22Rv1 (cell line): ENCODE results near the gene HUS1.
"Not testable (repeated sequence)": the region's sequence is repeated elsewhere in the genome, so short reads cannot be mapped to it uniquely, and the experiment has no call there.

Experiments
- H3K27ac ChIP-seq: fragments of 450-650 bp; 2 replicates; pipeline ENCODE4 v1.5.1; 2017
- CTCF ChIP-seq: fragments of 450-650 bp; IDR thresholded peaks from 2 replicates; pipeline ENCODE4 v1.5.1; 2017; ENCODE audit warnings: mild to moderate bottlenecking
- ZFX ChIP-seq: fragments of 450-650 bp; IDR thresholded peaks from 2 replicates; pipeline ENCODE4 v1.6.1; 2017; ENCODE audit warnings: antibody characterized with exemption, borderline replicate concordance

The HUS1 gene

GRCh38 chr7:47991270-47991669 lies 11.9 kb upstream of the HUS1 start:
- H3K27ac ChIP-seq = no peak overlapping the region
- TF ChIP-seq CTCF (no peak), ZFX (no peak)

- no peak overlapping the region for H3K27ac ChIP-seq
- no peak for TF ChIP-seq ZFX
- TF ChIP-seq CTCF = no peak
These were observed 11.2 kb upstream of the HUS1 start for GRCh38 chr7:47990592-47990991.

- H3K27ac ChIP-seq = peak overlapping the region; percentile 27; the same call in 1 of the 2 replicates
These were observed 10.4 kb upstream of the HUS1 start for GRCh38 chr7:47989607-47990400.

- no peak overlapping the region for H3K27ac ChIP-seq
These were observed 9.3 kb upstream of the HUS1 start for GRCh38 chr7:47988496-47989386.

GRCh38 chr7:47982610-47983009 lies 3.2 kb upstream of the HUS1 start:
- TF ChIP-seq ZFX = no peak
- TF ChIP-seq CTCF = no peak
- no peak overlapping the region for H3K27ac ChIP-seq

More at GRCh38 chr7:47988496-47989386, 9.3 kb upstream of the HUS1 start:
- TF ChIP-seq ZFX = no peak
- TF ChIP-seq CTCF = peak; percentile 63

GRCh38 chr7:47980648-47981047 lies 1.2 kb upstream of the HUS1 start:
- not testable (repeated sequence) for H3K27ac ChIP-seq

- H3K27ac ChIP-seq = peak overlapping the region; percentile 87
- TF ChIP-seq CTCF (no peak), ZFX (no peak)
These were observed 392 bp upstream of the HUS1 start for GRCh38 chr7:47979832-47980181.

GRCh38 chr7:47978790-47979144 lies 648 bp downstream of the HUS1 start:
- H3K27ac ChIP-seq = peak overlapping the region; percentile 87
- no peak for TF ChIP-seq ZFX

GRCh38 chr7:47973739-47974138 lies 5.7 kb downstream of the HUS1 start:
- no peak overlapping the region for H3K27ac ChIP-seq
- TF ChIP-seq CTCF (no peak), ZFX (no peak)
